ENCODE data around the gene SLC10A1.
"Not testable (repeated sequence)": the region's sequence is repeated elsewhere in the genome, so short reads cannot be mapped to it uniquely, and the experiment has no call there.

Gene SLC10A1

GRCh38 chr14:69796797-69797500 is at the start of gene SLC10A1:
Gene SLC10A1, minus strand, starts transcription at chr14:69797241. Its CDS starts 86 bp downstream, at chr14:69797155.
- DNase-seq: no peak

DNA sequence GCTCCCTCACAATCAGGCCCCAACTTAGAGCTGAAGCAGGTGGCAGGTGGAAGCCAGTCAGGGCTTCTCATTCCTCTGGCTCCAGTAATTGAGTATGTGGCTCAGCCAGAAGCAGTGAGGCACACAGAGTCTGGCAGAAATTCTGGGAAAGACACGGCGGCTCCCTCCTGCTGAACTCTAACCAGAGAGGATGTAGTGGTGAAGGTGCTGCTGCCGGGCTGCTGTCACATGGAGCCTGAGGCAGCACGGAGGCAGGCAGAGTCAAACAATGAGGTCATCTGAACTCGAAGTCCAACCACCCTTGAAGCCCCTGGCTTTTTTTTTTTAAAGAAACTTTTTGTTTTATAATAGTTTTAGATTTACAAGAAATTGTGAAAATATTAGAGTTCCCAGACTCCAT is 48.7 kb upstream of the SLC10A1 start:
- DNase-seq: no peak

GRCh38 chr14:69845050-69845581 is 48.1 kb upstream of the SLC10A1 start:
- no peak for DNase-seq

GRCh38 chr14:69844171-69844570 is 47.1 kb upstream of the SLC10A1 start:
- DNase-seq: no peak

GRCh38 chr14:69842686-69843420 is 45.8 kb upstream of the SLC10A1 start:
- DNase-seq: peak; percentile 84

DNA sequence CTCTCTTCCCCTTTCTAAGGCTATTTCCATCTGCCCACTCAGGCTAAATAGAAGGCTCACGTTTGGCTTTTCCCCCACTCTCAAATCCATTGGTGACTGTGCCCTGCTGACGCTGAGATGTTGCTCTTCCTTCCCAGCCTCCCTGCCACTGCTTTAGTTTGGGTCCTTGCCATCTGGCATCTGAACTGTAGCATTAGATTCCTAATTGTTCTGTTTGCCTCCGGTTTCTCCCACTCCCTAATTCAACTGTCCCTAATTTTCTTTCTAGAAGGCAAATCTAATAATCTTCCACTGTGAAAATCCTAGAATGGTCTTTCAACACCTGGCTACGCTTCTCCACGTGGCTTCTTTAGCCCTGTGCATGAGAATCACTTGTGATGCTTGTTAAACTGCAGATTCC is 44.6 kb upstream of the SLC10A1 start:
- DNase-seq: peak; percentile 81

- DNase-seq: no peak
Observed at GRCh38 chr14:69839661-69840060, 42.6 kb upstream of the SLC10A1 start.

DNA sequence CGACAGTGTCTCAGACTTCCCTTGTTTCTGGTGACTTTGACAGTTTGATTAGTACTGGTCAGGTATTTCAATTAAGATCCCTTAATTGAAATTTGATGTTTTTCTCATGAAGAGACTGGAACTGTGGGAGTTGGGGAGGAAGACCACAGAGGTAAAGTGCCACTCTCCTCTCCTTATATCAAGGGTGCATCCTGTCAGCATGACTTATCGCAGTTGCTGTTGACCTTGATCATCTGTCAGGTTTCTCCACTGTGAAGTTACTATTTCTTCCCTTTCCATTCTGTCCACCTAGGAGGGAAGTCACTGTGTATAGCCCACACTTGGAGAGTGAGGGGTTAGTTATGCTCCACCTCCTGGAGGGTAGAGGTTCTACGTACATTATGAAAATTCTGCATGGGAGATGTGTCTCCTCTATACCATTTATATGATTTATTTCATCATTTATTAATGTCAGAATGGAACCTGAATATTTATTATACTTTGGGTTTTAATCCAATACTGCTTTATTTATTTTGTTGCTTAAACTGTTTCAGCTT is 41.9 kb upstream of the SLC10A1 start:
- DNase-seq: no peak

DNA sequence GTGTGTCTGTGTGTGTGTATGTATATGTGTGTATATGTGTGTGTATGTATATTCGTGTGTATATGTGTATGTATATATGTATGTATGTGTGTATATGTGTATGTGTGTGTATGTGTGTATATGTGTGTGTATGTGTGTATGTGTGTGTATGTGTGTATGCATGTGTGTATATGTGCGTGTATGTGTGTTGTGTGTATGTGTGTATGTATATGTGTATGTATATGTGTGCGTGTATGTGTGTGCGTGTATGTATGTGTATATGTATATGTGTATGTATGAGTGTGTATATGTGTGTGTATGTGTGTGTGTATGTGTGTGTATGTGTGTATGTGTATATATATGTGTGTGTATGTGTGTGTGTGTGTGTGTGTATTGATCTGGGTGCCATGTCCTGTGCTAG is 31.8 kb upstream of the SLC10A1 start:
- DNase-seq: no peak

DNA sequence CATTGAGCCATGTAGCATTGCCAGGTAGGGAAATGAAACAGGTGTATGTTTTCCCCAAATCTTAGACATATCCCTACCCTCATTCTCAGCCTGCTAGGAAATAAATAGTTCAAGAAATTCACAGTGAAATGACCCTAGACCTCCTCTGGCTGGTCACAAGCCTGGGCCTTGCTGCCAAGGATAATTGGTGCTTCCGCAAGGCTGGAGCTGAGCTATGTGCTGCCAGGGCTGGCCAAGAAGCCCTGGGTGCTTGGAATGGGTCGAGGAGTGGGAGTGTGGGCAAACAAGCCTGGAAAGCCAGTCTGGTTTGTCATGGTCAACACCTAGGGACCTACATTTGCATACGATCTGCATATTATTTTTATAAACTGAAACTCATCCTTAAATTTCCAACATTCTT is 31.3 kb upstream of the SLC10A1 start:
- no peak for DNase-seq

DNA sequence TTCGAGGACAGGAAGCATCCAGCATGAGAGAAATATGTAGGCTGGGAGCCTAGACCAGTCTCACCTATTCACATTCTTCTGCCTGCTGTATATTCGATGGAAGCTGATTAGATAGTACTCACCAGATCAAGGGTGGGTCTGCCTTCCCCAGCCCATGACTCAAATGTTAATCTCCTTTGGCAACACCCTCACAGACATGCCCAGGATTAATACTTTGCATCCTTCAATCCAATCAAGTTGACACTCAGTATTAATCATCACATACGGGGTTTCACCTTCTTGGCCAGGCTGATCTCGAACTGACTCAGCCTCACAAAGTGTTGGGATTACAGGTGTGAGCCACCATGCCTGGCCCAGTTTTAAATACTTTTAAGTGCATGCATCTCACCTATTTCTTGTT is 30.5 kb upstream of the SLC10A1 start:
- DNase-seq: no peak

DNA sequence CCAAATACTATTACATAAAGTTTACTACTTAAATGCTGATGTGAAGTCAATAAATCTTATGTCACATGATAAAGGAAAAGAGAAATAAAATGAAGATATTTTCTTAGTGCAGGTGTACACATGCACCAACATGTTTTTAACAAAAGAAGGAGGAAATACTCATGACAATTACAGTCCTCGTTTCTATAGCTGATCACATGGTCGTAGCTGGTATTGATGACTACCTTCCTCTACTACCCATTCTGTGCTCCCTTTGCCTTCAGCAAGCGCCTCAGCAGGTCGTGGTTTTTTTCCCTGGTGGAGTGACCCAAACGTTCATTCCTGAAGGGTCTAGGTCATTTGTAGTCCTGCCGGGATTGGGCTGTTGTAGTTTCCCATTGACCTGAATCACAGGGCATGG is 25.4 kb upstream of the SLC10A1 start:
- DNase-seq: no peak

- no peak for DNase-seq
Observed at GRCh38 chr14:69820991-69821390, 23.9 kb upstream of the SLC10A1 start.

DNA sequence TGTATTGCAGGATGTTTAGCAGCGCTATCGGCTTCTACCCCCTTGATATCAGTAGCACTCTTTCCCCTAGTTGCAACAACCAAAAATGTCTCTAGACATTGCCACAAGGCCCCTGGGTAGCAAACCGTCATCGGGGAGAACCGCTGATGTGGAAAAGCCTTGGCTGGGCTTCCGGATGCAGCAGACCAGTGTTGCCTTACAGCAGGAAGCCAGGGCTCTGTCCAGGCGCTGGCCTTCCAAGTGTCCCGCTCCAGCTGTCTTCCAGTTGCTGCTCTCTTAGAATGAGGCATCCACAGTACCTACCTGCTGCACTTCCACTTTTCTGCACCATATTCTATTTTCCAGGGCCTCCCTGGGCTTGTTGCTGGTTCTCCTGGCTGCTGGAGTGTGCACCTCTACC is 22.6 kb upstream of the SLC10A1 start:
- DNase-seq: no peak

DNA sequence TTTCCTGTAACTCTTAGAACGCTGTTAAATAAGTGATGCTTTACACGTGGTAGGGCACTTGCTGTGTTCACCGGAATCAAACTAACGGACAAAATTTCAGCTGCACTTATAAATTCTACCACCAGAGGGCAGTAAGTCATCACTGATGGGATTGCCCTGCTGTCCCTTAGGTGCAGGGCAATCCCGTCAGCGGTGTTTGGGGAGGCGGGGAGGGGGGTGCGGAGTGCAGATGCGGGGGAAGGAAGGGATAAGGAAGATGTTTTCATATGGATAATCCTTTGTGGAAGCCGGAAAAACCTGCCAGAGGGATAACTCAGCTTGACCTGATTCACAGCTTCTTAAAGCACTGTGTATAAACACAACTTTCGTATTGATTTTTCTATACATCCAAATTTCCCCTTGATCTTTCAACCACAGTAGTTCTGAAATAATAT is 21.7 kb upstream of the SLC10A1 start:
- peak; percentile 69 for DNase-seq

- DNase-seq: no peak
Observed at GRCh38 chr14:69816216-69816615, 19.2 kb upstream of the SLC10A1 start.

DNA sequence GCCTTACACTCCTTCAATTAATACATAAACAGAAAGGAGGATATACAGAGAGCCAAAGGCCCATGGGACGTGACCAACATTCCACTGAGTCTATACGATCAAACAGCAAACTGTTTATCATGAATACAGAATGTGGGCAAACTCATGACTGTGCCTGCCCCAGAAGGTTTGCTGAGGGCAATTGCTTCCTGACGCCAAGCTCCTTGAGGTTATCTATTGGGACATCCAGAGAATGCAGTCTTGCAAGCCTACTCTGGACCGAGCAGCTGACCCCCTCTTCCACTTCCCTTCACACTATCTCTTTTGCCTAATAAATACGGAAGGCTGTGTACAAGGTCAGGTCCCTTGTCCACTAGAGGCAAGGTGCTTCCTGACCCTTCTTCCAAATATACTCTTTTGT is 18.5 kb upstream of the SLC10A1 start:
- no peak for DNase-seq

DNA sequence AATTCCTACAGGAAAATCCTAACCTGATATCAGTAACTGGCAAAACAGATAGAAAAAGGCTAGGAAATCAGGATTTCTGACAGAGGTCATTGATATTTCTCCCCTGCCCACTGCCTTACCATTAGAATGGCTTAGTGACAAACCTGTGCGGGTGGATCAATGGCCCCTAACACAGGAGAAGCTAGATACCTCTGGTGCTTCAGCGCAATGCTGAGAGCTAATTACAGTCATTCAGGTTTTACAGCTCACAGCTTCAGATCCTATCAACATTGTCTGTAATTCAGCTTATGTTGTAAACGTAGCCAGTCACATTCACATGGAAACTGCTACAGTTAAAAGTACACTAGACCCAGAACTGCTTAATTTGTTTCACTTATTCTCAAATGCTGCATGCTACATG is 17.4 kb upstream of the SLC10A1 start:
- DNase-seq: no peak

- not testable (repeated sequence) for DNase-seq
Observed at GRCh38 chr14:69813346-69813745, 16.3 kb upstream of the SLC10A1 start.

DNA sequence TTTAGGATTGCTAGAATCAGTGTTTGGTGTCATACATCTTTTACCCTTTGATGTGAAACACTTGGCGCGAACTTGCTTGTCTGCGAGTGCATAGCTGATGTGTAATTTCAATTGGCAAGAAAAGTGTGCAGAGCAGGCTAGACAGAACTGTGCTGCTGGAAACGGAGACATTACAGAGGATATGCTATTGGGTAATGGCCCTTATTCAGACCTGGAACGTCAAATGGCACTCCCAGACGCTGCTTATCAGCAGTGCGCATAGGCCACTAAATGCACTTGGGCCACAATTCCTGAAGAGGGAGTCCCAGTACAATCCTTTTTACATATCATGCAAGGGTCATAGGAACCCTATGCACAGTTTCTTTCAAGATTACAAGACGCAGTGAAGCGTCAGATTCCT is 15.7 kb upstream of the SLC10A1 start:
- peak; percentile 13 for DNase-seq

- DNase-seq: no peak
Observed at GRCh38 chr14:69811868-69812252, 14.8 kb upstream of the SLC10A1 start.

DNA sequence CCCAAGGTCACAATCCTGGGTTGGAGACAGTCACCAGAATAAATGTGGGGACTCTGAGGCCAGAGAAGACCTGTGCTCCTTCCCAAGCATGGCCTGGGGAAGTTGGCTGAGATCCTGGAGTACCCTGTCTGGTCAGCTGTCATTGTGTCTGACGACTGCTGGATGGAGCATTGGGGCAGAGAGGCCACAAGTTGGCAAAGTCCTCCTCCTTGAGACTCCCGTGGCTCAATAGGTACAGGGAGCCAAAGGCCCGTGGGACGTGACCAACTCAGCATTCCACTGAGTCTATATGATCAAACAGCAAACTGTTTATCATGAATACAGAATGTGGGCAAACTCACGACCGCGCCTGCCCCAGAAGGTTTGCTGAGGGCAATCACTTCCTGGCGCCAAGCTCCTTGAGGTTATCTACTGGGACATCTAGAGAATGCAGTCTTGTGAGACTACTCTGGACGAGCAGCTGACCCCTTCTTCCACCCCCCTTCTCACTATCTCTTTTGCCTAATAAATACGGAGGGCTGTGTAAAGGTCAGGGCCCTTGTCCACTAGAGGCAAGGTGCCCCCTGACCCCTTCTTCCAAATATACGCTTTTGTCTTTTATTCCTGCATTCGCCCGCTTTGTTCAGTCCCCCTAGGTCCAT is 14.3 kb upstream of the SLC10A1 start:
- no peak for DNase-seq
